ENCODE measurements around the gene CKMT2. TPM values are rescaled to one million over a fixed set of nuclear protein-coding genes. Genes with fewer than 3 reads are reported as not detected.
"Not testable (repeated sequence)": the region's sequence is repeated elsewhere in the genome, so short reads cannot be mapped to it uniquely, and the experiment has no call there.

The CKMT2 gene
- total RNA-seq, 2 experiments from 2014 or later: not detected

- ChIA-PET CTCF (interaction anchor here (1.0 kb wide), 1 partner anchor 10 kb away, joined by 4 read pairs; the partner anchor contains the start of gene ZCCHC9), POLR2A (no interaction called here)
These were observed 59.0 kb downstream of the CKMT2 start for GRCh38 chr5:81292130-81292529.

DNA sequence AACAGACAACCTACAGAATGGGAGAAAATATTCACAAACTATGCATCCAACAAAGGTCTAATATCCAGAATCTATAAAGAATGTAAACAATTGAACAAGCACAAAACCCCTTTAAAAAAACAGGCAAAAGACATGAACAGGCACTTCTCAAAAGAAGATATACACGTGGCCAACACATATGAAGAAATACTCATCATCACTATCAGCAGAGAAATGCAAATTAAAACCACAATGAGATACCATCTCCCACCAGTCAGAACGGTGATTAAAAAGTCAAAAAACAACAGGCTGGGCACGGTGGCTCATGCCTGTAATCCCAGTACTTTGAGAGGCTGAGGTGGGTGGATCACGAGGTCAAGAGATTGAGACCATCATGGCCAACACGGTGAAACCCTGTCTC is 60.9 kb downstream of the CKMT2 start:
- CTCF ChIA-PET: not testable (repeated sequence)

GRCh38 chr5:81297531-81297930 is 64.4 kb downstream of the CKMT2 start:
- CTCF ChIA-PET: no interaction called here
- POLR2A ChIA-PET: interaction anchor here (1.1 kb wide), 2 partner anchors 10 to 13 kb away, joined by 3 read pairs; no protein-coding TSS in a partner anchor

More for the DNA sequence above, 60.9 kb downstream of the CKMT2 start:
- POLR2A ChIA-PET: not testable (repeated sequence)

DNA sequence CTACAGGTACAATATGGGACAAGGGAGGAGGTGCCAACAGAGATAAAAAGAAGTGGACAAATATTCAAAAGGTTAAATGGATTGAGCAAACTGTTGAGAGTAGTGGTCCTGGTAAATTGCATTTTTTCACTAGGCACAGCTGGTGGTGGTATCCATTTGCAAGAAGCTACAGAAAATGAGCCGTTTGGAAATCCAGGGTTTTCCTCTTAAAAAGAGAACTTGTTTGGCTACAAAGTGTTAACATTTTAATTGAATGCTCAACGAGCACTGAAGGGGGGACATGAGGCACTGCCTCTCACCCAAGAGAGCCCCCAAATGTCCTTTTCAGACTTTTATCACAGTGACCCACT is 67.8 kb downstream of the CKMT2 start:
- ChIA-PET POLR2A (no interaction called here), CTCF (interaction anchor here (1.4 kb wide), 1 partner anchor 17 kb away, joined by 6 read pairs; no protein-coding TSS in a partner anchor)

- POLR2A ChIA-PET: interaction anchor here (0.5 to 0.6 kb wide), 2 partner anchors 67 to 892 kb away, joined by 3 to 7 read pairs; no protein-coding TSS in a partner anchor
- CTCF ChIA-PET: interaction anchor here (1.1 to 1.4 kb wide), 3 partner anchors 9 to 17 kb away, joined by 3 to 6 read pairs (median 4); no protein-coding TSS in a partner anchor
These were observed 68.3 kb downstream of the CKMT2 start, which contains the start of gene ZCCHC9 for GRCh38 chr5:81301271-81302015. Gene ZCCHC9, plus strand, starts transcription at chr5:81301587. Its CDS starts 3,171 bp downstream, at chr5:81304758.

- POLR2A ChIA-PET: interaction anchor here (0.6 kb wide), 3 partner anchors 86 to 633 kb away, joined by 3 to 4 read pairs (median 4); no protein-coding TSS in a partner anchor
- CTCF ChIA-PET: interaction anchor here (1.2 kb wide), 1 partner anchor 15 kb away, joined by 3 read pairs; no protein-coding TSS in a partner anchor
These were observed 69.5 kb downstream of the CKMT2 start for GRCh38 chr5:81302596-81302995.

DNA sequence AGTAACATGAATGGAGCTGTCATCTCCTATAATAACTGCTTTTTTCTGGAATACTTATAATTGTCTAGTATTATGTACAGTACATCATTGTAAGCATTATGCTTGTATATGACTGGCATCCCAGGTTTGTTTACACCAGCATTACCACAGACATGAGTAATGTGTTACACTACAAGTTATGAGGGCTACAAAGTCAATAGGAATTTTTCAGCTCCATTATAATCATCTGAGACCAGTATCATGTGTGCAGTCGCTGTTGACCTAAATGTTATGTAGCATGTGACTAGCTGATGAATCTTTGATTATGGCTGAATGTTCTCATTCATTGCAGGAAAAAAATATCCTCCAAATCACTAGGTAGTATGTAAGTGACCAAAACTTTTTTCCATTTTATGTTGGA is 70.4 kb downstream of the CKMT2 start:
- ChIA-PET POLR2A (no interaction called here), CTCF (no interaction called here)

DNA sequence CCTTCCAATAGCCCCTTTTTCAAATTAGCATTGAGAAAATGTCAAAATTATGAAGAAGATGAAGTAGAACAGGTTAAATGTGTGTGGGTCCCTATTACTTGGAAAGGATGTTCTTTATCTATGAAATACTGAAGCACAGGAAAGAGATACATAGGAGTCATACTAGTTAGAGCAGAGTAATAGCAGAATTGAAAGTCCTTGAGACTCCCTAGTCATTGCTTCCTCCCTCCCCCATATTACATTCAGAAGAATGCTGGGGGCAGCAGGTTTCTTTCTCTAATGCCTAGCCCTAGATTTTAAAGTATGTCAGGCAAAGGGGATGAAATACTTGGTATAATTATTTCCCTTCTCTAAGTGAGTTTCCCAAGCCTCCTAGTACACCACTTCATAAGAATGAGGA is 72.7 kb downstream of the CKMT2 start:
- ChIA-PET CTCF (no interaction called here), POLR2A (no interaction called here)

- ChIA-PET CTCF (no interaction called here), POLR2A (no interaction called here)
These were observed 75.7 kb downstream of the CKMT2 start for GRCh38 chr5:81308836-81309235.

DNA sequence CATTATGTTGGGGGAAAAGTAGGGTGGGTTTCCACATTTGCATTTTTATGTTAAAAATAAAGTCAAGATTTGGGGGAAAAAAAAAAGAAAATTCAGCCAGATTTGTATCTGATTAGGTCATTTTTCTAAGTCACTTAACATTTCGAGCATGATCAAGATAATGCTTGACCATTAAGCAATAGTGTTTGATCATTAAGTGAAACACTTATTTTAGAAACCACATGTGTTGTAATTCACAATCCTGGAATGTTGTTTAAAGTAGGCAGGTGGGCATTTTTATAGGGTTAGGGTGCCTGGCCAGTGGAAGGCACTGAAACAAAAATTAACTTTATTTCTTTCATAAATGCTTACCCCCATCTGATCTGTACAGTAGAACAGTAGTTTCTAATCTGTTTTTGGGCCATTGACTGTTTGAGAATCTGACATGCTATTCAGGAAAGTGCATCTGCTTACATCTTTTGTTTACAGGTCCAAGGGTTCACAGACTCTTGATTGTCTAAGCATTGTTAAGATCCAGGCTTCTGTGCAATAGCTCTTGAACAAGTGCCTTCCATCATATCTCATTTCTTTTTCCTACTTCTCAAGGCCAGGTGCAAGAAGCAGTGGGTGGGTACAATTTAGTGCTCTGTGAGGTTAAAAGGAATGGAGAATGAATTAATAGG is 77.4 kb downstream of the CKMT2 start:
- ChIA-PET CTCF (no interaction called here), POLR2A (no interaction called here)

- CTCF ChIA-PET: no interaction called here
- POLR2A ChIA-PET: no interaction called here
These were observed 80.2 kb downstream of the CKMT2 start for GRCh38 chr5:81313278-81313677.

GRCh38 chr5:81313686-81314085 is 80.6 kb downstream of the CKMT2 start:
- CTCF ChIA-PET: no interaction called here
- POLR2A ChIA-PET: no interaction called here

GRCh38 chr5:81314581-81314980 is 81.5 kb downstream of the CKMT2 start:
- CTCF ChIA-PET: no interaction called here
- POLR2A ChIA-PET: interaction anchor here (0.5 kb wide), 1 partner anchor 606 kb away, joined by 3 read pairs; no protein-coding TSS in a partner anchor

- CTCF ChIA-PET: no interaction called here
- POLR2A ChIA-PET: no interaction called here
These were observed 82.2 kb downstream of the CKMT2 start for GRCh38 chr5:81315336-81315735.

DNA sequence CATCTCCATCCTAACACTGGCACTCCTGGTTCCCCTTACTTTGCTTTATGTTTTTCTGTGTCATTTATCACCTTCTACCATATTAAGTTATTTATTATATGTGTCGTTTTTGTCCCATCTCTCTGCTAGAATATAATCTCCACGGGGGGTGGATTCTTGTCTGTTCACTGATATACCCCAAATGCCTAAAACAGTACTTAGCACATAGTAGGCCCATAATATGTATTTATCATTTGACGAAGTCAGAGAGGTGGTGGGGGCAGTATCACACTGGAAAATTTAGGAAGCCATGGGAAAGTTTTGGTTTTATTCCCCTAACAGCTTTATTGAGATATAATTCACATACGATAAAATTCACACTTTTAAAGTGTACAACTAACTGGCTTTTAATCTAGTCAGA is 82.7 kb downstream of the CKMT2 start:
- ChIA-PET CTCF (no interaction called here), POLR2A (no interaction called here)

Other genes with a start within 250 kb of the CKMT2 start
- 10 to 100 TPM; 38.4 to 39.2 TPM for gene ZCCHC9, start 68.3 kb downstream of the CKMT2 start, total RNA-seq
- not detected for gene ACOT12, start 160.8 kb downstream of the CKMT2 start, total RNA-seq